Measurements from ENCODE around the gene ANKRD52. TPM values are rescaled to one million over a fixed set of nuclear protein-coding genes. Genes with fewer than 3 reads are reported as not detected.
A peak's percentile ranks its signal among the peaks of the same experiment; 100 is the strongest.

Gene ANKRD52
- total RNA-seq, 1 experiment from 2014 or later = 67.5 TPM

- no peaks in the 10 kb centered on the region for H3K4me1 ChIP-seq (ENCODE audit: control insufficient read depth, insufficient read depth, low read length)
- TF ChIP-seq REST (IDR thresholded peaks at IDR 0.05; ENCODE audit: insufficient read depth in 1 of 2, low read depth in 2 of 2, low read length in 1 of 2) (no peak), TCF7L2 (IDR thresholded peaks at IDR 0.05; ENCODE audit: low read depth, low read length) (no peak), CTCF (IDR thresholded peaks at IDR 0.05) (no peak), SIN3A (IDR thresholded peaks at IDR 0.05; ENCODE audit: borderline replicate concordance, insufficient read depth, low read depth, low read length) (no peak), POLR2AphosphoS5 (IDR thresholded peaks at IDR 0.05; ENCODE audit: low read depth, low read length) (no peak)
- ChIA-PET CTCF (interaction anchor here (0.7 to 0.9 kb wide), 2 partner anchors 19 to 36 kb away, joined by 3 to 4 read pairs; partner anchors contain the start of gene SMARCC2), POLR2A (interaction anchor here (0.6 kb wide), 1 partner anchor 57 kb away, joined by 3 read pairs; no protein-coding TSS in a partner anchor)
- no peak overlapping the region for H3K4me3 ChIP-seq (ENCODE audit: low read depth in 2 of 2, low read length in 2 of 2)
- no peaks in the 10 kb centered on the region for H3K27me3 ChIP-seq (ENCODE audit: control insufficient read depth, insufficient read depth, low read length)
- no TSS peak for BruUV-seq (replicated peaks)
- ATAC-seq (no peak), DNase-seq (ENCODE audit: low read depth, low spot score) (no peak)
- H3K27ac ChIP-seq (ENCODE audit: low read length) = no peak overlapping the region
- in situ Hi-C loops (cut with HindIII; ENCODE audit: low pct_unique_long_range_greater_than_20kb, low sequenced_read_pairs) = no loop called here
- peaks cover 25% of the 10 kb centered on the region for H3K36me3 ChIP-seq (ENCODE audit: control insufficient read depth, insufficient read depth, low read length)
- no peaks in the 10 kb centered on the region for H3K9me3 ChIP-seq (ENCODE audit: control insufficient read depth, insufficient read depth, low read depth, low read length)
- intact Hi-C loops (cut with micrococcal nuclease; ENCODE audit: unreplicated experiment) = no loop called here
Observed at GRCh38 chr12:56208006-56208405, 50.2 kb downstream of the ANKRD52 start.

- TF ChIP-seq SIN3A (IDR thresholded peaks at IDR 0.05; ENCODE audit: borderline replicate concordance, insufficient read depth, low read depth, low read length) (no peak), CTCF (IDR thresholded peaks at IDR 0.05) (peak; percentile 86)
Observed at GRCh38 chr12:56206452-56207166, 51.6 kb downstream of the ANKRD52 start.

More at GRCh38 chr12:56206452-56207166, 51.6 kb downstream of the ANKRD52 start:
- Histone ChIP-seq H3K4me1 (ENCODE audit: control insufficient read depth, insufficient read depth, low read length) (peaks cover 3% of the 10 kb centered on the region; the same call in 1 of the 2 replicates), H3K27ac (ENCODE audit: low read length) (no peak overlapping the region), H3K9me3 (ENCODE audit: control insufficient read depth, insufficient read depth, low read depth, low read length) (no peaks in the 10 kb centered on the region), H3K36me3 (ENCODE audit: control insufficient read depth, insufficient read depth, low read length) (peaks cover 15% of the 10 kb centered on the region), H3K4me3 (ENCODE audit: low read depth in 2 of 2, low read length in 2 of 2) (no peak overlapping the region), H3K27me3 (ENCODE audit: control insufficient read depth, insufficient read depth, low read length) (no peaks in the 10 kb centered on the region)
- no TSS peak for BruUV-seq (replicated peaks)
- in situ Hi-C loops (cut with HindIII; ENCODE audit: low pct_unique_long_range_greater_than_20kb, low sequenced_read_pairs) = no loop called here
- ChIA-PET CTCF (interaction anchor here (0.9 to 1.2 kb wide), 5 partner anchors 13 to 176 kb away, joined by 3 to 9 read pairs (median 5); partner anchors contain the start of genes RNF41 and SMARCC2), POLR2A (interaction anchor here (1.8 kb wide), 1 partner anchor 16 kb away, joined by 5 read pairs; the partner anchor contains the start of gene RNF41)
- intact Hi-C loops (cut with micrococcal nuclease; ENCODE audit: unreplicated experiment) = no loop called here
- ATAC-seq (peak; percentile 89), DNase-seq (ENCODE audit: low read depth, low spot score) (no peak)
